ENCODE data around the gene DCTN2. TPM values are rescaled to one million over a fixed set of nuclear protein-coding genes. Genes with fewer than 3 reads are reported as not detected.

The DCTN2 gene
- polyA plus RNA-seq, 2 of the 4 experiments (the other 2 are of a cell fraction) = 169 to 211 TPM

DNA sequence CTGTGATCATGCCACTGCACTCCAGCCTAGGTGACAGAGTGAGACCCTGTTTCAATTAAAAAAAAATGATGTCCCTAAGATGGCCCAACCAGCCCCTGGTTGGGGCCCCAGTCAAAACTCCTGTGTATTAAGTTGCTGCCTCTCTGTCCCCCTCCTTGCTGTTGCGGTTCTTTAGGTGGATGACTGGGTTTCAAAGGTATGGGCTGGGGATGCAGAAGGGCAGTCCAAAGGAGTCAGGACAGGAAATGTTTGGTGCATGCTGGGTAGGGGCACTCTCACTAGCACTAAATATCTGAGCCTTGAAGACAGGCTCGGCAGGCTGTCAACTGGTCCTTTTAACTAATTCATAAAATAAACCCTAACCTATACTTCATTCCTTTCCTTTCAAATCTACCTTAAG is 32.0 kb upstream of the DCTN2 start (continued):
- TF ChIP-seq NFE2L2 (conservative IDR thresholded peaks at IDR 0.05; ENCODE audit: low read length) (no peak), FOXS1 (CRISPR knock-in tag; IDR thresholded peaks at IDR 0.05) (no peak), MAFK (IDR thresholded peaks at IDR 0.05; ENCODE audit: partially characterized antibody) (no peak), MYC (IDR thresholded peaks at IDR 0.05; ENCODE audit: borderline replicate concordance, low read length) (no peak)

DNA sequence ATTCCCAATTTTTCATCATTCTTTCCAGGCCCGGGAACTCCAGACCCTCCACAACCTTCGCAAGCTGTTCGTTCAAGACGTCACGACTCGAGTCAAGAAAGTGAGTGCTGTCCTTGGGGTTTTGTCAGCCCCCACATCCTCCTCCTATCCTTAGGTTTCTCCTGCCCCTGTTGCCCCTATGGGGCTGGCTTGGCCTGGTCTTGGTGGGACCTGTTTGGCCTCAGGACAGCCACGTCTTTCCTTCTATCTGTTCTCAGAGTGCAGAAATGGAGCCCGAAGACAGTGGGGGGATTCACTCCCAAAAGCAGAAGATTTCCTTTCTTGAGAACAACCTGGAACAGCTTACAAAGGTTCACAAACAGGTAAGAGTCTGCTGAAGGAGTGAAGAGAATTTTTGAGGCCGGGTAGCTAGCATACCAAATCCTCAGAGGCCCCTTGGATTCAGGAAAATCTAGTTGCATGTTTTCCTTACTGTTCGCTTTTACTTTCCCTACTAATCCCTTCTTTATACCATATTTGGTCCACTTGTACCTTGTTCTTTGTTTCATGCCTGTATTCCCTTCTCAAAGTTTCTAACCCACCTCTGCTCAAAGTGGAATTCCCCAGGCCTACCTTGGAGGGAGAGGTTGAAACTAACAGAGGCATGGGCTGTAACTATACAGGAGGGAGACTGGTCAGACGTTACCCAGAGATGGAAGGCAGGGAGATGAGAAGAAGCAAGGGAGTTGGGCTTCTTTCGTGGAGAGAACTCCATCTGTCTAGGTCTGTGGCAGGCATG is 31.2 kb upstream of the DCTN2 start:
- no peak for DNase-seq (ENCODE audit: low read depth in 1 of 2, low spot score in 1 of 2)
- H3K4me3 ChIP-seq = no peak overlapping the region
- no peak overlapping the region for H3K4me2 ChIP-seq
- no peak overlapping the region for H3K27ac ChIP-seq
- no peak for ATAC-seq
- H3K4me1 ChIP-seq = peaks cover 13% of the 10 kb centered on the region
- ChIA-PET POLR2A (no interaction called here), CTCF (interaction anchor here (1.5 to 10.0 kb wide), 2 partner anchors 10 to 35 kb away, joined by 4 to 336 read pairs; partner anchors contain the start of genes ARHGEF25 and DTX3)
- no peaks in the 10 kb centered on the region for H3K9me3 ChIP-seq
- no peak for TF ChIP-seq HOXB13 (CRISPR knock-in tag; IDR thresholded peaks at IDR 0.05; ENCODE audit: low read depth)
- TF ChIP-seq SREBF2 (IDR thresholded peaks at IDR 0.05) = no peak
- no peak for TF ChIP-seq EHF (CRISPR knock-in tag; IDR thresholded peaks at IDR 0.05)
- WGBS (ENCODE audit: missing lambda C conversion rate) = 77% methylated on average over 12 of the region's 12 CpGs
- no peak for FAIRE-seq

DNA sequence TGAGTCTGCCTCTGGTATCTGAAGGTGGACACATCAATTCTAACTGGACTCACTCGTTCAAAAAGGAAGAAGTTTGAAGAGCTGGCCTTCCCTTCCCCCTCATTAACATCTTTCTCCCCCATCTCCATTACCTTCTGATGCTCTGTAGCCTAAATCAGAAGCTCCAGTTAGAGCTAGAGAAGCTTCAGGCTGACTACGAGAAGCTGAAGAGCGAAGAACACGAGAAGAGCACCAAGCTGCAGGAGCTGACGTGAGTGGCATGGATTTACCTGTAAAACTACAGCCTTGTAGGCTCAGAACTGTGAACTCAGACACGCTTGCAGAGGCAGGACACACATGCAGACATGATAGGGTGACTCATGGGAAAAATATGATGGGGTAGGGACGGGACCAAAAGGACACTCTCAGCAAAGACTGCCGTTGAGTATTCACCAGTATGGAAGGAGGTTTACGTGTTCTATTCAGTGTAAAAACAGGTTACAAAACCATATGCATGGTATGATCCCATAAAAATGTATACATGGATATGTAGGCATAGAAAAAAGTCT is 29.7 kb upstream of the DCTN2 start:
- DNase-seq (ENCODE audit: low read depth in 1 of 2, low spot score in 1 of 2) (no peak), FAIRE-seq (no peak), ATAC-seq (no peak; a peak in 1 of 6 replicates)
- POLR2A ChIA-PET = no interaction called here
- Histone ChIP-seq H3K4me3 (no peak overlapping the region), H3K27ac (no peak overlapping the region), H3K9me3 (no peaks in the 10 kb centered on the region), H3K4me1 (peaks cover 13% of the 10 kb centered on the region), H3K4me2 (no peak overlapping the region)
- no peak for TF ChIP-seq RAD21 (conservative IDR thresholded peaks at IDR 0.05 in 1 of 2, IDR thresholded peaks at IDR 0.05 in 1 of 2)
- TF ChIP-seq, protein P1, sequence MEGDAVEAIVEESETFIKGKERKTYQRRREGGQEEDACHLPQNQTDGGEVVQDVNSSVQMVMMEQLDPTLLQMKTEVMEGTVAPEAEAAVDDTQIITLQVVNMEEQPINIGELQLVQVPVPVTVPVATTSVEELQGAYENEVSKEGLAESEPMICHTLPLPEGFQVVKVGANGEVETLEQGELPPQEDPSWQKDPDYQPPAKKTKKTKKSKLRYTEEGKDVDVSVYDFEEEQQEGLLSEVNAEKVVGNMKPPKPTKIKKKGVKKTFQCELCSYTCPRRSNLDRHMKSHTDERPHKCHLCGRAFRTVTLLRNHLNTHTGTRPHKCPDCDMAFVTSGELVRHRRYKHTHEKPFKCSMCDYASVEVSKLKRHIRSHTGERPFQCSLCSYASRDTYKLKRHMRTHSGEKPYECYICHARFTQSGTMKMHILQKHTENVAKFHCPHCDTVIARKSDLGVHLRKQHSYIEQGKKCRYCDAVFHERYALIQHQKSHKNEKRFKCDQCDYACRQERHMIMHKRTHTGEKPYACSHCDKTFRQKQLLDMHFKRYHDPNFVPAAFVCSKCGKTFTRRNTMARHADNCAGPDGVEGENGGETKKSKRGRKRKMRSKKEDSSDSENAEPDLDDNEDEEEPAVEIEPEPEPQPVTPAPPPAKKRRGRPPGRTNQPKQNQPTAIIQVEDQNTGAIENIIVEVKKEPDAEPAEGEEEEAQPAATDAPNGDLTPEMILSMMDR (IDR thresholded peaks at IDR 0.05) = no peak
- WGBS (ENCODE audit: missing lambda C conversion rate) = 63% methylated on average over 9 of the region's 9 CpGs
- CTCF ChIA-PET = interaction anchor here (0.5 to 10.0 kb wide), 8 partner anchors 7 to 149 kb away, joined by 3 to 336 read pairs (median 8); partner anchors contain the start of genes ARHGEF25, B4GALNT1 and DTX3

DNA sequence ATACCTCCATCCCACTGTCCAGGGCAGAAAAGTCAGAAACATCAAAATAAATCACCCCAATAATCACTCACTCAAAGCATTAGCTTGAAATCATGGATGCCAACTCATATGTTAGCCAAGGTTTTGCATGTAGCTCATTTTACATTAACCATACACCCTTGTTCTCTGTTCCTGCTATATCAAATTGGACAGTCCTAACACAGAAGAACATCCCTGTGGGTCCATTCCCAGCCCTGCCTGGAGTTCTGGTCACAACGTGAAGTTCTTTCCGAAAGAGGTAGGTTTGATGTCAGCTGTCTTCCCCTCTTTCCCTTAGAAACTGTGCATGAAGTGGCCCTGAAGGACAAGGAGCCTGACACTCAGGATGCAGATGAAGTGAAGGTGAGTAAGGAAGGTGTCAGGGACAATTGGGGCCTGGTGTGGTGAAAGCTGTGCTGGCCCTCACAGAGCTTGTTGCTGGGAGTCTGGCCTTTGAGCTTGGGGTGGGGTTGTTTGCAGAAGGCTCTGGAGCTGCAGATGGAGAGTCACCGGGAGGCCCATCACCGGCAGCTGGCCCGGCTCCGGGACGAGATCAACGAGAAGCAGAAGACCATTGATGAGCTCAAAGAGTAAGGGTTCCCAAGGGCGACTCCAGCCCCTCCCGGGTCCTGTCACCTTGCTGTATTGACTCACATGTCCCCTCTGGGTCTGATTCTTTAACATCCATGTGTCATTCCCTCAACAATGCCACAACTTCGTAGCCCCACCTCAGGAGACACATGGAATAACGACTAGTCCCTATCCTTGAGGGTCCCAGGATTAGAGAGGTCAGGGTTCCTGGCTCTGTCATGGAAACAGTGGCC is 29.0 kb upstream of the DCTN2 start:
- ChIA-PET CTCF (interaction anchor here (0.5 to 9.3 kb wide), 13 partner anchors 8 to 161 kb away, joined by 3 to 104 read pairs (median 5); partner anchors contain the start of gene B4GALNT1), POLR2A (interaction anchor here (1.0 kb wide), 1 partner anchor 55 kb away, joined by 4 read pairs; the partner anchor contains the start of gene DDIT3)
- H3K4me3 ChIP-seq = no peak overlapping the region
- no peak overlapping the region for H3K27ac ChIP-seq
- 61% methylated on average over 12 of the region's 12 CpGs for WGBS (ENCODE audit: missing lambda C conversion rate)
- DNase-seq (ENCODE audit: low read depth in 1 of 2, low spot score in 1 of 2) = no peak
- H3K4me1 ChIP-seq = peaks cover 13% of the 10 kb centered on the region
- TF ChIP-seq FOSB (CRISPR knock-in tag; IDR thresholded peaks at IDR 0.05) (no peak), ZC3H11A (IDR thresholded peaks at IDR 0.05) (no peak), KDM1A (IDR thresholded peaks at IDR 0.05; ENCODE audit: low read depth) (no peak), BHLHE40 (IDR thresholded peaks at IDR 0.05; ENCODE audit: low read depth, low read length) (no peak)
- TF ChIP-seq, protein P2, sequence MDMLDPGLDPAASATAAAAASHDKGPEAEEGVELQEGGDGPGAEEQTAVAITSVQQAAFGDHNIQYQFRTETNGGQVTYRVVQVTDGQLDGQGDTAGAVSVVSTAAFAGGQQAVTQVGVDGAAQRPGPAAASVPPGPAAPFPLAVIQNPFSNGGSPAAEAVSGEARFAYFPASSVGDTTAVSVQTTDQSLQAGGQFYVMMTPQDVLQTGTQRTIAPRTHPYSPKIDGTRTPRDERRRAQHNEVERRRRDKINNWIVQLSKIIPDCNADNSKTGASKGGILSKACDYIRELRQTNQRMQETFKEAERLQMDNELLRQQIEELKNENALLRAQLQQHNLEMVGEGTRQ (IDR thresholded peaks at IDR 0.05) = no peak
- ATAC-seq = no peak
- FAIRE-seq = no peak
- H3K9me3 ChIP-seq = no peaks in the 10 kb centered on the region
- no peak overlapping the region for H3K4me2 ChIP-seq

Data from A549 (cell line).